ENCODE data around the gene SMIM5.

SMIM5 gene

GRCh38 chr17:75628425-75628824, 4.8 kb upstream of the SMIM5 start:
- H4K91ac ChIP-seq (ENCODE audit: low read length), result no peak overlapping the region
- H2AK5ac ChIP-seq (ENCODE audit: low read length, severe bottlenecking), result no peak overlapping the region
- H3K4ac ChIP-seq (ENCODE audit: low read depth in 1 of 2, low read length in 2 of 2), result no peak overlapping the region
- H3K4me2 ChIP-seq (ENCODE audit: low read length, poor library complexity, severe bottlenecking), result no peak overlapping the region
- H3K18ac ChIP-seq (ENCODE audit: low read depth in 1 of 2, low read length in 2 of 2), result no peak overlapping the region
- H4K8ac ChIP-seq (ENCODE audit: low read length), result no peak overlapping the region
- no peak overlapping the region for H2BK15ac ChIP-seq (ENCODE audit: low read depth, poor library complexity, severe bottlenecking)
- H3K27ac ChIP-seq (ENCODE audit: low read length, poor library complexity, severe bottlenecking), result no peak overlapping the region
- no peak overlapping the region for H3K4me3 ChIP-seq (ENCODE audit: insufficient read depth in 1 of 2, low read depth in 1 of 2, low read length in 2 of 2)
- no peak overlapping the region for H3K23ac ChIP-seq (ENCODE audit: low read length in 2 of 2)
- no peaks in the 10 kb centered on the region for H3K27me3 ChIP-seq (ENCODE audit: control insufficient read depth in 1 of 2, insufficient read depth in 1 of 2, low read length in 2 of 2)
- no peak for DNase-seq
- peaks cover 4 to 47% of the 10 kb centered on the region in 2 experiments for H3K36me3 ChIP-seq (ENCODE audit: control insufficient read depth in 1 of 2, insufficient read depth in 2 of 2, low read depth in 1 of 2, low read length in 2 of 2)
- H3K9me3 ChIP-seq (ENCODE audit: control insufficient read depth, low read length), result no peaks in the 10 kb centered on the region
- H3K14ac ChIP-seq (ENCODE audit: low read length in 2 of 2), result no peak overlapping the region
- no peak overlapping the region for H2BK5ac ChIP-seq (ENCODE audit: low read depth, low read length, poor library complexity, severe bottlenecking)
- WGBS, result 96% methylated on average over 6 of the region's 6 CpGs
- H3K4me1 ChIP-seq (ENCODE audit: control insufficient read depth, insufficient read depth, low read depth, low read length), result peaks cover 22% of the 10 kb centered on the region
- no peak overlapping the region for H2BK120ac ChIP-seq (ENCODE audit: low read depth, low read length)
- no peaks in the 10 kb centered on the region for H3K79me1 ChIP-seq (replicated peaks; ENCODE audit: low read length, poor library complexity, severe bottlenecking)
- H3K9ac ChIP-seq (ENCODE audit: low read length), result no peak overlapping the region
- no peak overlapping the region for H2BK12ac ChIP-seq (ENCODE audit: low read length in 2 of 2)
- H2AFZ ChIP-seq (ENCODE audit: low read depth, low read length), result no peak overlapping the region

GRCh38 chr17:75629157-75629556, 4.1 kb upstream of the SMIM5 start:
- no peak overlapping the region for H2BK5ac ChIP-seq (ENCODE audit: low read depth, low read length, poor library complexity, severe bottlenecking)

GRCh38 chr17:75630071-75630917, 2.9 kb upstream of the SMIM5 start:
- H3K4ac ChIP-seq (ENCODE audit: low read depth in 1 of 2, low read length in 2 of 2), result no peak overlapping the region
- no peak overlapping the region for H3K4me2 ChIP-seq (ENCODE audit: low read length, poor library complexity, severe bottlenecking)
- peaks cover 33% of the 10 kb centered on the region for H3K4me1 ChIP-seq (ENCODE audit: control insufficient read depth, insufficient read depth, low read depth, low read length)
- no peak overlapping the region for H2AFZ ChIP-seq (ENCODE audit: low read depth, low read length)
- no peak overlapping the region for H3K23ac ChIP-seq (ENCODE audit: low read length in 2 of 2)
- no peak overlapping the region for H2BK5ac ChIP-seq (ENCODE audit: low read depth, low read length, poor library complexity, severe bottlenecking)
- no peak overlapping the region for H2BK12ac ChIP-seq (ENCODE audit: low read length in 2 of 2)
- no peak for DNase-seq
- H2BK15ac ChIP-seq (ENCODE audit: low read depth, poor library complexity, severe bottlenecking), result no peak overlapping the region
- no peaks in the 10 kb centered on the region for H3K79me1 ChIP-seq (replicated peaks; ENCODE audit: low read length, poor library complexity, severe bottlenecking)
- 92% methylated on average over 25 of the region's 26 CpGs for WGBS
- no peaks in the 10 kb centered on the region for H3K27me3 ChIP-seq (ENCODE audit: control insufficient read depth in 1 of 2, insufficient read depth in 1 of 2, low read length in 2 of 2)
- no peak overlapping the region for H2AK5ac ChIP-seq (ENCODE audit: low read length, severe bottlenecking)
- H3K18ac ChIP-seq (ENCODE audit: low read depth in 1 of 2, low read length in 2 of 2), result no peak overlapping the region
- H4K91ac ChIP-seq (ENCODE audit: low read length), result no peak overlapping the region
- H4K8ac ChIP-seq (ENCODE audit: low read length), result no peak overlapping the region
- peaks cover 4 to 48% of the 10 kb centered on the region in 2 experiments for H3K36me3 ChIP-seq (ENCODE audit: control insufficient read depth in 1 of 2, insufficient read depth in 2 of 2, low read depth in 1 of 2, low read length in 2 of 2)
- no peak overlapping the region for H3K27ac ChIP-seq (ENCODE audit: low read length, poor library complexity, severe bottlenecking)
- H3K9ac ChIP-seq (ENCODE audit: low read length), result no peak overlapping the region
- no peak overlapping the region for H3K14ac ChIP-seq (ENCODE audit: low read length in 2 of 2)
- no peak overlapping the region for H3K4me3 ChIP-seq (ENCODE audit: insufficient read depth in 1 of 2, low read depth in 1 of 2, low read length in 2 of 2)
- no peaks in the 10 kb centered on the region for H3K9me3 ChIP-seq (ENCODE audit: control insufficient read depth, low read length)
- H2BK120ac ChIP-seq (ENCODE audit: low read depth, low read length), result no peak overlapping the region

More at GRCh38 chr17:75629157-75629556, 4.1 kb upstream of the SMIM5 start:
- Histone ChIP-seq H3K79me1 (replicated peaks; ENCODE audit: low read length, poor library complexity, severe bottlenecking) (no peaks in the 10 kb centered on the region), H2AK5ac (ENCODE audit: low read length, severe bottlenecking) (no peak overlapping the region), H3K9me3 (ENCODE audit: control insufficient read depth, low read length) (no peaks in the 10 kb centered on the region), H3K14ac (ENCODE audit: low read length in 2 of 2) (no peak overlapping the region), H2AFZ (ENCODE audit: low read depth, low read length) (no peak overlapping the region), H3K4me1 (ENCODE audit: control insufficient read depth, insufficient read depth, low read depth, low read length) (peaks cover 22% of the 10 kb centered on the region), H3K4me3 (ENCODE audit: insufficient read depth in 1 of 2, low read depth in 1 of 2, low read length in 2 of 2) (no peak overlapping the region), H3K27ac (ENCODE audit: low read length, poor library complexity, severe bottlenecking) (no peak overlapping the region), H3K27me3 (ENCODE audit: control insufficient read depth in 1 of 2, insufficient read depth in 1 of 2, low read length in 2 of 2) (no peaks in the 10 kb centered on the region), H4K91ac (ENCODE audit: low read length) (no peak overlapping the region), H3K23ac (ENCODE audit: low read length in 2 of 2) (no peak overlapping the region), H4K8ac (ENCODE audit: low read length) (no peak overlapping the region), H2BK15ac (ENCODE audit: low read depth, poor library complexity, severe bottlenecking) (no peak overlapping the region), H2BK120ac (ENCODE audit: low read depth, low read length) (no peak overlapping the region), H3K36me3 (ENCODE audit: control insufficient read depth in 1 of 2, insufficient read depth in 2 of 2, low read depth in 1 of 2, low read length in 2 of 2) (peaks cover 4 to 47% of the 10 kb centered on the region in 2 experiments), H3K18ac (ENCODE audit: low read depth in 1 of 2, low read length in 2 of 2) (no peak overlapping the region), H3K9ac (ENCODE audit: low read length) (no peak overlapping the region), H3K4ac (ENCODE audit: low read depth in 1 of 2, low read length in 2 of 2) (no peak overlapping the region), H3K4me2 (ENCODE audit: low read length, poor library complexity, severe bottlenecking) (no peak overlapping the region), H2BK12ac (ENCODE audit: low read length in 2 of 2) (no peak overlapping the region)
- 91% methylated on average over 14 of the region's 14 CpGs for WGBS
- DNase-seq, result no peak

- Histone ChIP-seq H3K27ac (ENCODE audit: low read length, poor library complexity, severe bottlenecking) (no peak overlapping the region), H2AK5ac (ENCODE audit: low read length, severe bottlenecking) (no peak overlapping the region), H2BK12ac (ENCODE audit: low read length in 2 of 2) (no peak overlapping the region), H3K4me2 (ENCODE audit: low read length, poor library complexity, severe bottlenecking) (no peak overlapping the region), H2BK5ac (ENCODE audit: low read depth, low read length, poor library complexity, severe bottlenecking) (no peak overlapping the region), H4K8ac (ENCODE audit: low read length) (no peak overlapping the region), H3K9me3 (ENCODE audit: control insufficient read depth, low read length) (no peaks in the 10 kb centered on the region), H2BK120ac (ENCODE audit: low read depth, low read length) (no peak overlapping the region), H2AFZ (ENCODE audit: low read depth, low read length) (no peak overlapping the region), H3K27me3 (ENCODE audit: control insufficient read depth in 1 of 2, insufficient read depth in 1 of 2, low read length in 2 of 2) (no peaks in the 10 kb centered on the region), H3K23ac (ENCODE audit: low read length in 2 of 2) (no peak overlapping the region), H3K9ac (ENCODE audit: low read length) (no peak overlapping the region), H3K36me3 (ENCODE audit: control insufficient read depth in 1 of 2, insufficient read depth in 2 of 2, low read depth in 1 of 2, low read length in 2 of 2) (peaks cover 4 to 54% of the 10 kb centered on the region in 2 experiments), H3K14ac (ENCODE audit: low read length in 2 of 2) (no peak overlapping the region), H3K4me1 (ENCODE audit: control insufficient read depth, insufficient read depth, low read depth, low read length) (peaks cover 32% of the 10 kb centered on the region), H3K18ac (ENCODE audit: low read depth in 1 of 2, low read length in 2 of 2) (no peak overlapping the region), H3K79me1 (replicated peaks; ENCODE audit: low read length, poor library complexity, severe bottlenecking) (peaks cover 2% of the 10 kb centered on the region), H3K4ac (ENCODE audit: low read depth in 1 of 2, low read length in 2 of 2) (no peak overlapping the region), H2BK15ac (ENCODE audit: low read depth, poor library complexity, severe bottlenecking) (no peak overlapping the region), H3K4me3 (ENCODE audit: insufficient read depth in 1 of 2, low read depth in 1 of 2, low read length in 2 of 2) (no peak overlapping the region), H4K91ac (ENCODE audit: low read length) (no peak overlapping the region)
- no peak for DNase-seq
- 97% methylated on average over 27 of the region's 27 CpGs for WGBS
Observed at GRCh38 chr17:75631353-75631752, 1.9 kb upstream of the SMIM5 start.
